ENCODE data around the gene TTLL13. TPM values are rescaled to one million over a fixed set of nuclear protein-coding genes. Genes with fewer than 3 reads are reported as not detected.

Gene TTLL13
- total RNA-seq: under 0.01 and 0.07 TPM in 2 replicates

GRCh38 chr15:90249203-90249863, at the start of gene TTLL13:
TSS of gene TTLL13 (plus strand) at chr15:90249556. CDS start at chr15:90250631, 1,075 bp downstream.

GRCh38 chr15:90201130-90201943, 48.0 kb upstream of the TTLL13 start, which contains the start of gene SEMA4B:
TSS of gene SEMA4B (plus strand) at chr15:90201330. CDS start at chr15:90201579, 249 bp downstream.

GRCh38 chr15:90233387-90234095, 15.8 kb upstream of the TTLL13 start, which contains the start of gene CIB1:
TSS of gene CIB1 (minus strand) at chr15:90233941. CDS start at chr15:90233885, 56 bp downstream.

GRCh38 chr15:90234096-90234988, 15.0 kb upstream of the TTLL13 start, which contains the start of gene GDPGP1:
TSS of gene GDPGP1 (plus strand) at chr15:90234209. CDS start at chr15:90240909, 6,700 bp downstream.

GRCh38 chr15:90265271-90266060, 16.1 kb downstream of the TTLL13 start, which contains the start of gene NGRN:
TSS of gene NGRN (plus strand) at chr15:90265672. CDS start at chr15:90265713, 41 bp downstream.

Other genes starting within 250 kb of the TTLL13 start
- 12.6 and 17.2 TPM in 2 replicates for gene ZNF710, start 248.2 kb upstream of the TTLL13 start, total RNA-seq
- 22.9 and 71.1 TPM in 2 replicates for gene IDH2, start 147.1 kb upstream of the TTLL13 start, total RNA-seq
- 117 and 329 TPM in 2 replicates for gene SEMA4B, start 48.2 kb upstream of the TTLL13 start, total RNA-seq
- 27.0 and 30.8 TPM in 2 replicates for gene CIB1, start 15.6 kb upstream of the TTLL13 start, total RNA-seq
- gene GDPGP1, start 15.3 kb upstream of the TTLL13 start, total RNA-seq: 4.1 and 5.0 TPM in 2 replicates
- gene NGRN, start 16.1 kb downstream of the TTLL13 start, total RNA-seq: 107 and 122 TPM in 2 replicates
- gene ZNF774, start 102.7 kb downstream of the TTLL13 start, total RNA-seq: 3.4 and 8.5 TPM in 2 replicates
- 315 and 505 TPM in 2 replicates for gene IQGAP1, start 138.7 kb downstream of the TTLL13 start, total RNA-seq